Trophoblast cell (in vitro differentiated cells and primary cell): ENCODE results near the gene LCP1.

Experiments
- DNase-seq, 2 donors: peaks; one replicate each; pipeline ENCODE4 v3.0.0-alpha.2; 2016
- H2AFZ ChIP-seq: 2 replicates; pipeline ENCODE4 v1.6.1; 2013; ENCODE audit warnings: low read length, moderate library complexity, mild to moderate bottlenecking; ENCODE audit not compliant: insufficient read depth, poor library complexity
- H2AK5ac ChIP-seq: 2 replicates; pipeline ENCODE4 v1.6.1; 2013; ENCODE audit warnings: mild to moderate bottlenecking, low read length
- H2BK120ac ChIP-seq: 2 replicates; pipeline ENCODE4 v1.6.1; 2013; ENCODE audit warnings: low read length, mild to moderate bottlenecking, moderate library complexity; ENCODE audit not compliant: insufficient read depth, poor library complexity
- H2BK12ac ChIP-seq: 2 replicates; pipeline ENCODE4 v1.6.1; 2013; ENCODE audit warnings: mild to moderate bottlenecking, low read length, moderate library complexity
- H2BK5ac ChIP-seq: 2 replicates; pipeline ENCODE4 v1.6.1; 2013; ENCODE audit warnings: low read length, low read depth, moderate library complexity, mild to moderate bottlenecking; ENCODE audit not compliant: poor library complexity
- H3K14ac ChIP-seq: 2 replicates; pipeline ENCODE4 v1.6.1; 2013; ENCODE audit warnings: mild to moderate bottlenecking, low read length
- H3K18ac ChIP-seq: 2 replicates; pipeline ENCODE4 v1.6.1; 2013; ENCODE audit warnings: mild to moderate bottlenecking, low read length
- H3K23ac ChIP-seq: 2 replicates; pipeline ENCODE4 v1.6.1; 2013; ENCODE audit warnings: low read length
- H3K27ac ChIP-seq: 2 replicates; pipeline ENCODE4 v1.5.1; 2013; ENCODE audit warnings: low read depth, mild to moderate bottlenecking, inconsistent platforms, low read length, moderate library complexity
- H3K27me3 ChIP-seq: 2 replicates; pipeline ENCODE4 v1.6.1; 2013; ENCODE audit warnings: inconsistent platforms, mild to moderate bottlenecking, low read length, moderate library complexity; ENCODE audit not compliant: insufficient read depth
- H3K36me3 ChIP-seq, 2 experiments: 1 replicate in 1 of 2; 2 replicates in 1 of 2; pipeline ENCODE4 v1.6.1; 2013; ENCODE audit warnings: low read length in 2 of 2, mild to moderate bottlenecking in 2 of 2, moderate library complexity in 1 of 2; ENCODE audit not compliant: insufficient read depth in 2 of 2, control insufficient read depth in 1 of 2
- H3K4ac ChIP-seq: 2 replicates; pipeline ENCODE4 v1.6.1; 2013; ENCODE audit warnings: low read depth, mild to moderate bottlenecking, low read length, moderate library complexity
- H3K4me1 ChIP-seq, 2 experiments: 1 replicate in 1 of 2; 2 replicates in 1 of 2; pipeline ENCODE4 v1.6.1; 2013; ENCODE audit warnings: low read length in 2 of 2, mild to moderate bottlenecking in 2 of 2, moderate library complexity in 1 of 2; ENCODE audit not compliant: insufficient read depth in 2 of 2, control insufficient read depth in 1 of 2
- H3K4me2 ChIP-seq: 2 replicates; pipeline ENCODE4 v1.6.1; 2013; ENCODE audit warnings: inconsistent platforms, mild to moderate bottlenecking, low read length, moderate library complexity
- H3K4me3 ChIP-seq: 2 replicates; pipeline ENCODE4 v1.5.1; 2013; ENCODE audit warnings: mild to moderate bottlenecking, low read depth, low read length, inconsistent platforms
- H3K79me1 ChIP-seq: one replicate; pipeline ENCODE4 v1.6.1; 2013; ENCODE audit warnings: low read length
- H3K79me2 ChIP-seq: 2 replicates; pipeline ENCODE4 v1.6.1; 2013; ENCODE audit warnings: low read length, mild to moderate bottlenecking; ENCODE audit not compliant: control insufficient read depth, insufficient read depth, poor library complexity
- H3K9ac ChIP-seq: 2 replicates; pipeline ENCODE4 v1.6.1; 2013; ENCODE audit warnings: mild to moderate bottlenecking, low read length
- H3K9me3 ChIP-seq: 2 replicates; pipeline ENCODE4 v1.6.1; 2013; ENCODE audit warnings: low read depth, mild to moderate bottlenecking, control low read depth, inconsistent platforms, low read length; ENCODE audit not compliant: insufficient read depth
- H4K12ac ChIP-seq: 2 replicates; pipeline ENCODE4 v1.6.1; 2013; ENCODE audit warnings: low read depth, mild to moderate bottlenecking, low read length, moderate library complexity
- H4K8ac ChIP-seq: 2 replicates; pipeline ENCODE4 v1.6.1; 2013; ENCODE audit warnings: low read depth, mild to moderate bottlenecking, low read length, moderate library complexity
- H4K91ac ChIP-seq: one replicate; pipeline ENCODE4 v1.6.1; 2013; ENCODE audit warnings: low read depth, mild to moderate bottlenecking, low read length, moderate library complexity
- WGBS: extraction: QIAGEN DNeasy Blood & Tissue Kit; methylation state at CpG from one replicate; pipeline ENCODE4 v1.1.7; 2013; ENCODE audit warnings: missing lambda C conversion rate; ENCODE audit not compliant: insufficient read length, insufficient coverage; ENCODE audit errors: extremely low coverage; 5-methylcytosine and 5-hydroxymethylcytosine counted together

LCP1 gene

GRCh38 chr13:46185634-46186033 lies 3.7 kb upstream of the LCP1 start:
- Histone ChIP-seq H3K4ac (no peak overlapping the region), H3K4me1 (peaks cover 3 to 15% of the 10 kb centered on the region in 2 experiments), H4K12ac (no peak overlapping the region), H2BK5ac (no peak overlapping the region), H3K27me3 (no peaks in the 10 kb centered on the region), H2AK5ac (no peak overlapping the region), H3K79me1 (peaks cover 7% of the 10 kb centered on the region), H3K9me3 (no peaks in the 10 kb centered on the region), H3K4me2 (no peak overlapping the region), H3K18ac (no peak overlapping the region), H3K79me2 (no peaks in the 10 kb centered on the region), H3K4me3 (no peak overlapping the region), H2BK120ac (no peak overlapping the region), H3K27ac (no peak overlapping the region), H4K8ac (no peak overlapping the region), H4K91ac (no peak overlapping the region), H2BK12ac (no peak overlapping the region), H3K9ac (no peak overlapping the region), H3K36me3 (no peaks in the 10 kb centered on the region), H3K14ac (no peak overlapping the region), H2AFZ (no peak overlapping the region), H3K23ac (no peak overlapping the region)
- no peak for DNase-seq
- no CpG with 5 or more reads among the region's 4 CpGs for WGBS

- WGBS: no CpG with 5 or more reads among the region's 6 CpGs
- H3K27ac ChIP-seq: no peak overlapping the region
- no peak overlapping the region for H3K4ac ChIP-seq
- DNase-seq: peak in 1 of 2 donors; percentile 58
- H3K9me3 ChIP-seq: no peaks in the 10 kb centered on the region
- H3K4me2 ChIP-seq: no peak overlapping the region
- H3K4me1 ChIP-seq: peaks cover 3 to 15% of the 10 kb centered on the region in 2 experiments
- peak overlapping the region; percentile 59 for H2BK120ac ChIP-seq
- peak overlapping the region; percentile 74 for H2BK12ac ChIP-seq
- H4K8ac ChIP-seq: no peak overlapping the region
- H3K14ac ChIP-seq: no peak overlapping the region
- no peaks in the 10 kb centered on the region for H3K36me3 ChIP-seq
- no peak overlapping the region for H4K12ac ChIP-seq
- H3K18ac ChIP-seq: no peak overlapping the region
- no peak overlapping the region for H3K9ac ChIP-seq
- H3K4me3 ChIP-seq: peak overlapping the region; percentile 16
- no peaks in the 10 kb centered on the region for H3K27me3 ChIP-seq
- no peak overlapping the region for H2BK5ac ChIP-seq
- H4K91ac ChIP-seq: peak overlapping the region; percentile 58
- no peak overlapping the region for H3K23ac ChIP-seq
- H3K79me2 ChIP-seq: peaks cover 2% of the 10 kb centered on the region
- H2AK5ac ChIP-seq: no peak overlapping the region
- H3K79me1 ChIP-seq: peaks cover 7% of the 10 kb centered on the region
- no peak overlapping the region for H2AFZ ChIP-seq
These were observed 2.3 kb upstream of the LCP1 start for GRCh38 chr13:46184277-46184699.

- no peak overlapping the region for H3K4ac ChIP-seq
- peak overlapping the region; percentile 16 for H3K27ac ChIP-seq
- peak overlapping the region; percentile 52 for H2BK5ac ChIP-seq
- H2AK5ac ChIP-seq: no peak overlapping the region
- peaks cover 3 to 15% of the 10 kb centered on the region in 2 experiments for H3K4me1 ChIP-seq
- no peaks in the 10 kb centered on the region for H3K27me3 ChIP-seq
- no peaks in the 10 kb centered on the region for H3K36me3 ChIP-seq
- no peak for DNase-seq
- H3K4me3 ChIP-seq: no peak overlapping the region
- peak overlapping the region; percentile 40 for H3K14ac ChIP-seq
- peak overlapping the region; percentile 63 for H4K8ac ChIP-seq
- peak overlapping the region; percentile 88 for H2BK12ac ChIP-seq
- H3K9me3 ChIP-seq: no peaks in the 10 kb centered on the region
- peaks cover 2% of the 10 kb centered on the region for H3K79me2 ChIP-seq
- H2BK120ac ChIP-seq: peak overlapping the region; percentile 72
- no CpG with 5 or more reads among the region's 15 CpGs for WGBS
- H4K91ac ChIP-seq: peak overlapping the region; percentile 45
- peaks cover 7% of the 10 kb centered on the region for H3K79me1 ChIP-seq
- no peak overlapping the region for H2AFZ ChIP-seq
- H3K4me2 ChIP-seq: no peak overlapping the region
- H4K12ac ChIP-seq: no peak overlapping the region
- H3K18ac ChIP-seq: peak overlapping the region; percentile 38
- no peak overlapping the region for H3K23ac ChIP-seq
- no peak overlapping the region for H3K9ac ChIP-seq
These were observed 1.3 kb upstream of the LCP1 start for GRCh38 chr13:46183018-46183946.

- Histone ChIP-seq H3K14ac (no peak overlapping the region), H2BK5ac (peak overlapping the region; percentile 78), H4K8ac (no peak overlapping the region), H3K79me2 (peaks cover 4% of the 10 kb centered on the region), H3K27me3 (no peaks in the 10 kb centered on the region), H3K23ac (no peak overlapping the region), H2AK5ac (no peak overlapping the region), H3K4me3 (no peak overlapping the region), H4K91ac (no peak overlapping the region), H3K9me3 (no peaks in the 10 kb centered on the region), H3K9ac (no peak overlapping the region), H2BK120ac (peak overlapping the region; percentile 36), H3K36me3 (peaks cover 0 to under 1% of the 10 kb centered on the region in 2 experiments), H3K18ac (no peak overlapping the region), H3K4me2 (peak overlapping the region; percentile 30), H3K27ac (peak overlapping the region; percentile 82), H3K4me1 (peaks cover 3 to 15% of the 10 kb centered on the region in 2 experiments), H3K79me1 (peaks cover 7% of the 10 kb centered on the region), H3K4ac (no peak overlapping the region), H2AFZ (no peak overlapping the region), H2BK12ac (no peak overlapping the region), H4K12ac (no peak overlapping the region)
- WGBS: no CpG with 5 or more reads among the region's 2 CpGs
- DNase-seq: no peak
These were observed 507 bp upstream of the LCP1 start for GRCh38 chr13:46182491-46182877.
